ENCODE data around the gene NR1I3. TPM values are rescaled to one million over a fixed set of nuclear protein-coding genes. Genes with fewer than 3 reads are reported as not detected.
"Not testable (repeated sequence)": the region's sequence is repeated elsewhere in the genome, so short reads cannot be mapped to it uniquely, and the experiment has no call there.

The NR1I3 gene
- polyA plus RNA-seq, 2 of the 4 experiments (the other 2 are of a cell fraction), result not detected

DNA sequence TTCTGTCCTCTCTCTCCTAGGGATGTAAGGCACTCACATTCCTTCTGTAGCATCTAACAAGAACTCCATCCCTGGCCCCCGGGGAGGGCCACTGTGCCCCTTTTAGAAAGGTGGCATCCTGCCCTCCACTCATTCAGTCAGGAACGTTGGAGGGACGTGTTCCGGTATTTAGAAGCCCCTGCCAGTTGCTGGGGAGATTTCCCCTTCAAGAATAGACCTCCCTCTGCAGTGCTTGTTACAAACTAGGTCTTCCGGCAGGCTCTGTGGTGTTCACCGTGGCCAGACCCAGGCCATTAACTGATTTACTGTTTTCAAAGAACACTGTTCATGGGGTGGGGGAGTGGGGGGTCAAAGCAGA lies 21.3 kb upstream of the NR1I3 start:
- POLR2A ChIA-PET, result no interaction called here
- H3K4me2 ChIP-seq, result peak overlapping the region; percentile 90

GRCh38 chr1:161258439-161259344 lies 20.7 kb upstream of the NR1I3 start, which contains the start of gene PCP4L1:
Gene PCP4L1 (plus strand): TSS chr1:161258745. CDS start chr1:161258975, 230 bp downstream.
- peak; percentile 81 to 94 for ATAC-seq
- peak; percentile 59 to 73 for DNase-seq (ENCODE audit: low read depth in 1 of 2, low spot score in 1 of 2)
- POLR2A ChIA-PET, result interaction anchor here (1.1 kb wide), 1 partner anchor 55 kb away, joined by 3 read pairs; no protein-coding TSS in a partner anchor
- Histone ChIP-seq H3K9me3 (peaks cover 13% of the 10 kb centered on the region), H3K4me2 (peak within 1 kb of the TSS; percentile 90), H3K27ac (peak within 1 kb of the TSS in 1 of 2 experiments; percentile 49; a peak in 2 of 6 replicates), H3K4me1 (peaks cover 6% of the 10 kb centered on the region; the same call in 1 of the 3 replicates), H3K4me3 (peak within 1 kb of the TSS; percentile 42)
- TF ChIP-seq, protein P1, sequence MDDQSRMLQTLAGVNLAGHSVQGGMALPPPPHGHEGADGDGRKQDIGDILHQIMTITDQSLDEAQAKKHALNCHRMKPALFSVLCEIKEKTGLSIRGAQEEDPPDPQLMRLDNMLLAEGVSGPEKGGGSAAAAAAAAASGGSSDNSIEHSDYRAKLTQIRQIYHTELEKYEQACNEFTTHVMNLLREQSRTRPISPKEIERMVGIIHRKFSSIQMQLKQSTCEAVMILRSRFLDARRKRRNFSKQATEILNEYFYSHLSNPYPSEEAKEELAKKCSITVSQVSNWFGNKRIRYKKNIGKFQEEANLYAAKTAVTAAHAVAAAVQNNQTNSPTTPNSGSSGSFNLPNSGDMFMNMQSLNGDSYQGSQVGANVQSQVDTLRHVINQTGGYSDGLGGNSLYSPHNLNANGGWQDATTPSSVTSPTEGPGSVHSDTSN (IDR thresholded peaks at IDR 0.05), result peak; percentile 89
- TF ChIP-seq, protein P2, sequence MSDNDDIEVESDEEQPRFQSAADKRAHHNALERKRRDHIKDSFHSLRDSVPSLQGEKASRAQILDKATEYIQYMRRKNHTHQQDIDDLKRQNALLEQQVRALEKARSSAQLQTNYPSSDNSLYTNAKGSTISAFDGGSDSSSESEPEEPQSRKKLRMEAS (IDR thresholded peaks at IDR 0.05), result 0 out of 2 replicates have a peak, but pooled peaks have one; percentile 12
- 0 out of 2 replicates have a peak, but pooled peaks have one; percentile 43 for TF ChIP-seq RNF2 (IDR thresholded peaks at IDR 0.05; ENCODE audit: borderline replicate concordance, low read depth)
- no peak for TF ChIP-seq HOXA7 (CRISPR knock-in tag; IDR thresholded peaks at IDR 0.05)
- no peak for TF ChIP-seq RARB (CRISPR knock-in tag; IDR thresholded peaks at IDR 0.05)
- TF ChIP-seq SMC3 (IDR thresholded peaks at IDR 0.05), result no peak
- no peak for FAIRE-seq
- CTCF ChIA-PET, result interaction anchor here (0.8 to 8.7 kb wide), 6 partner anchors 10 to 68 kb away, joined by 3 to 46 read pairs (median 4); partner anchors contain the start of gene TOMM40L
- WGBS (ENCODE audit: missing lambda C conversion rate), result 12% methylated on average over 13 of the region's 62 CpGs

More for the DNA sequence above, 21.3 kb upstream of the NR1I3 start:
- CTCF ChIA-PET, result interaction anchor here (1.2 to 8.7 kb wide), 3 partner anchors 11 to 32 kb away, joined by 3 to 46 read pairs (median 4); partner anchors contain the start of gene TOMM40L
- DNase-seq (ENCODE audit: low read depth in 1 of 2, low spot score in 1 of 2), result no peak
- Histone ChIP-seq H3K4me1 (peaks cover 6% of the 10 kb centered on the region; the same call in 1 of the 3 replicates), H3K4me3 (peak overlapping the region; percentile 42), H3K9me3 (peaks cover 13% of the 10 kb centered on the region), H3K27ac (no peak overlapping the region)
- TF ChIP-seq JUNB (IDR thresholded peaks at IDR 0.05) (no peak), TFCP2L1 (CRISPR knock-in tag; IDR thresholded peaks at IDR 0.05) (no peak), MAZ (IDR thresholded peaks at IDR 0.05; ENCODE audit: borderline replicate concordance, low read depth, low read length) (no peak), ATOH8 (CRISPR knock-in tag; IDR thresholded peaks at IDR 0.05; ENCODE audit: low read depth) (no peak), KDM1A (IDR thresholded peaks at IDR 0.05; ENCODE audit: low read depth) (no peak), EHF (CRISPR knock-in tag; IDR thresholded peaks at IDR 0.05) (no peak), JUN (IDR thresholded peaks at IDR 0.05) (no peak), SMC3 (IDR thresholded peaks at IDR 0.05) (no peak), EP300 (IDR thresholded peaks at IDR 0.05) (no peak), RCOR1 (IDR thresholded peaks at IDR 0.05; ENCODE audit: low read depth, low read length) (no peak)
- no peak; a peak in 1 of 6 replicates for ATAC-seq
- WGBS (ENCODE audit: missing lambda C conversion rate), result 23% methylated on average over 6 of the region's 6 CpGs
- FAIRE-seq, result no peak

GRCh38 chr1:161257109-161257508 lies 19.1 kb upstream of the NR1I3 start:
- H3K4me3 ChIP-seq; H3K4me1 ChIP-seq; H3K27ac ChIP-seq; ATAC-seq; H3K4me2 ChIP-seq; POLR2A ChIA-PET; DNase-seq (ENCODE audit: low read depth in 1 of 2, low spot score in 1 of 2); FAIRE-seq: not testable (repeated sequence)
- CTCF ChIA-PET, result interaction anchor here (0.9 to 8.7 kb wide), 4 partner anchors 8 to 126 kb away, joined by 3 to 46 read pairs (median 7); partner anchors contain the start of gene TOMM40L
- WGBS (ENCODE audit: missing lambda C conversion rate), result 66% methylated on average over 5 of the region's 5 CpGs
- peak; percentile 36 for TF ChIP-seq MAFK (IDR thresholded peaks at IDR 0.05; ENCODE audit: partially characterized antibody)
- H3K9me3 ChIP-seq, result peaks cover 13% of the 10 kb centered on the region

GRCh38 chr1:161255955-161256520 lies 18.0 kb upstream of the NR1I3 start:
- H3K4me3 ChIP-seq; FAIRE-seq; DNase-seq (ENCODE audit: low read depth in 1 of 2, low spot score in 1 of 2); POLR2A ChIA-PET; H3K27ac ChIP-seq; ATAC-seq; H3K4me2 ChIP-seq; H3K4me1 ChIP-seq: not testable (repeated sequence)
- peaks cover 13% of the 10 kb centered on the region for H3K9me3 ChIP-seq
- CTCF ChIA-PET, result interaction anchor here (8.7 kb wide), 1 partner anchor 29 kb away, joined by 46 read pairs; the partner anchor contains the start of gene TOMM40L
- WGBS (ENCODE audit: missing lambda C conversion rate), result 40% methylated on average over 4 of the region's 4 CpGs

- FAIRE-seq; DNase-seq (ENCODE audit: low read depth in 1 of 2, low spot score in 1 of 2); H3K27ac ChIP-seq; H3K4me1 ChIP-seq; ATAC-seq; H3K4me2 ChIP-seq; POLR2A ChIA-PET; H3K4me3 ChIP-seq: not testable (repeated sequence)
- CTCF ChIA-PET, result interaction anchor here (8.7 kb wide), 1 partner anchor 28 kb away, joined by 46 read pairs; the partner anchor contains the start of gene TOMM40L
- 35% methylated on average over 5 of the region's 5 CpGs for WGBS (ENCODE audit: missing lambda C conversion rate)
- H3K9me3 ChIP-seq, result peaks cover 13% of the 10 kb centered on the region
Measured at GRCh38 chr1:161255302-161255701, 17.3 kb upstream of the NR1I3 start.
